ENCODE measurements around the gene BIRC6.
"Not testable (repeated sequence)": the region's sequence is repeated elsewhere in the genome, so short reads cannot be mapped to it uniquely, and the experiment has no call there.

Gene BIRC6

DNA sequence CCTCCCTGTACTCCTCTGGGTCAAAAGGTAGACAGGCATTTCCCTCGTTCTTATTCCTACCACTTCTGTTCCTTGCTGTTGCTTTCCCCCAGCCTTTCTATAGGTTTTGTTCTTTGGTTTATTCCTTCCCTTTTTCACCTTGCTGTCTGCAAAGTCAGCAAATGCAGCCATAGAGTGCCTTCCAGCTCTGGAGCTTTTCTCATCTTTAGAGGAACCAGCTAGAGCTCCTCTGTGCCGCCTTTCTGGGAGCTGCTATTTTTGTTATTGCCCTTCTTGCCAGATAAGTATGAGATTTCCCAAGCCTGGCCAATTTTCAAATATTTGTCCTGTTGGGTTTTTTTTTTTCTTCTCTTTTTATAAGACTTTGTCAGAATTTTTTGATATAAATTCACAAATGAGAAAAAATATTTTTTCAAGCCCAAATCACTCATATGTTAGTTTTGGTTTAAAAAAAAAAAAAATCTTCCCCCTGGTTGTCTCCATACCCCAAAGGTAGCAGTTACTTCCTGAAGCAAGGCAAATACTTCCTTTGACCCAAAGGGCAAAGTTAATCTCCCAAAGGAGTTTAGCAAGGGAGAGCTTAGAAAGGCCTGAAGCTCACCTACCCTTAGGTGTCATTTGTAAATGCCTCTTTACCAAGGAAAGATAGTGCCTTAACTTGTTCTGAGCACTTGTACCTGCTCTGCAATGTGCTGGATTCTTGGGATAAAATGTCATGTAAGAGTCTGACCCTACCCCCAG lies 265.9 kb downstream of the BIRC6 start:
- DNase-seq, result peak in 1 of 2 donors; percentile 4

DNA sequence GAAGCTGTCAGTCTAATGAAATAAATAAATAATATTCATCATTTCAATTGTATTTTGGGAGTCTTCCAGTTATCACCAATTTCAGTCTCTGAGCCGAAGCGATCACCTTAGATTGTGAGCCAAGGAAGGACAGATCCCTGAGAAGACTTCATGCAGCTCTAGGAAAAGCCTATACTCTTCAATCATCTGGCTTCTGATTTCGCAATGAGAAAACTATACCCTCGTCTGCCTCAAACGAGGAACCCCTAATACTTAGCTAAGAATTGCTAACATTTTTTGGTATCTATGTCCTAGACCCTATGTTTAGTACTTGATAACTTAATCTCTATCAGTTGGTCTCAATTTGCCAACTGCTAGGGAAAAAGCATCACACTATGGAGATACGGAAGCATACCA lies 266.5 kb downstream of the BIRC6 start:
- no peak for DNase-seq

DNA sequence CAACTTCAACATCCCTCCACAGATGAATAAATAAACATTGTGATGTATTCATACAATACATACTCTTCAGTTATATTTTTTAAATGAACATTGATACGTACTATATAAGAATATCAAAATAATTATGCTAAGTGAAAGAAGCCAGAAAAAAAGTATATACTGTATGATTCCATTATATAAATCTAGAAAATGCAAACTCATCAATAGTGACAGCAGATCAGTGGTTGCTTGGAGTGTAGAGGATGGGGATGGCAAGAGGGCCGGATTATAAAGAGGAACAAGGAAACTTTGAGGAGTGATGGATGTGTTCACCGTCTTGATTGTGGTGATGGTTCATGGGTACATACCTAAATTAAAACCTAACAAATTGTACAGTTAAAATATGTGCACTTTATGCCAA lies 268.0 kb downstream of the BIRC6 start:
- no peak for DNase-seq

DNA sequence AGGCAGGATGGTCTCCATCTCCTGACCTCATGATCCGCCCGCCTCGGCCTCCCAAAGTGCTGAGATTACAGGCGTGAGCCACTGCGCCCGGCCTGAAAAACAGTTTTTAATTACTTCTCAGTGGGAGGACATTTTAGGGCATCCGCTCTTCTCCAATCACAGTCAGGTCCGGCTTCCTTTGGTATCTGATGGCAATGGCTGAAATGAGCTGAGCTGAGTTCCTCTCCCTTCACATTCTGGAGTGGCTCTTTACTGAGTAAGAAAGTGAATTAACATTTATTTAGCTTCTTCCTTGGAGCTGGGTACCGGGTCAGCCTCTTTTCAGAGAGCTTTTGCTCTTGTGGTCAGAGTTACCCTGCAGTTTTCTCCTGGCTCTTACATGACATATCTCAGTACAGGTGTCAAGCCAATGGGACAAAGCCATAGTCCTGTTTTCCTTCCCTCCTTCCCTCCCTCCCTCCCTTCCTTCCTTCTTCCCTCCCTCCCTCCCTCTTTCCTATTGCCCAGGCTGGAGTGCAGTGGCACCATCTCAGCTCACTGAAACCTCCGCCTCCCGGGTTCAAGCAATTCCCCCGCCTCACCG lies 269.9 kb downstream of the BIRC6 start:
- DNase-seq, result no peak

DNA sequence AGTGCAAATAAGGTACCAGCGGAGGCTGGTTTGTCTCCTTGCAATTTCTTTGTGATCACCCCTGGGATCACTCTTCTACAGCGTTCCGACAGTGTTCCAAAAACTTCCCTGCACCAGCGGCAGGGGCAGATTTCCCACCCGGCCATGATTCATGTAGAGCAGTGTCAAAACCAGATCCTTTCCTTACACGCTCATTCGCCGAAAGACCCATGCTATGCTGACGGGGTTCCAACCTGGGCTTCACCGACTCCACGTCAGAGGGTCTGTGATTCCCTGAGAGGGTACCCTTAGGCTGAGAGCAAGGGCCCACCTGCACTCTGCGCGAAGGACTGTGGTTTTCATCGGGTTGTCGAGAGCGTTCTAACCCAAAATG lies 270.6 kb downstream of the BIRC6 start:
- peak; percentile 30 to 46 for DNase-seq

DNA sequence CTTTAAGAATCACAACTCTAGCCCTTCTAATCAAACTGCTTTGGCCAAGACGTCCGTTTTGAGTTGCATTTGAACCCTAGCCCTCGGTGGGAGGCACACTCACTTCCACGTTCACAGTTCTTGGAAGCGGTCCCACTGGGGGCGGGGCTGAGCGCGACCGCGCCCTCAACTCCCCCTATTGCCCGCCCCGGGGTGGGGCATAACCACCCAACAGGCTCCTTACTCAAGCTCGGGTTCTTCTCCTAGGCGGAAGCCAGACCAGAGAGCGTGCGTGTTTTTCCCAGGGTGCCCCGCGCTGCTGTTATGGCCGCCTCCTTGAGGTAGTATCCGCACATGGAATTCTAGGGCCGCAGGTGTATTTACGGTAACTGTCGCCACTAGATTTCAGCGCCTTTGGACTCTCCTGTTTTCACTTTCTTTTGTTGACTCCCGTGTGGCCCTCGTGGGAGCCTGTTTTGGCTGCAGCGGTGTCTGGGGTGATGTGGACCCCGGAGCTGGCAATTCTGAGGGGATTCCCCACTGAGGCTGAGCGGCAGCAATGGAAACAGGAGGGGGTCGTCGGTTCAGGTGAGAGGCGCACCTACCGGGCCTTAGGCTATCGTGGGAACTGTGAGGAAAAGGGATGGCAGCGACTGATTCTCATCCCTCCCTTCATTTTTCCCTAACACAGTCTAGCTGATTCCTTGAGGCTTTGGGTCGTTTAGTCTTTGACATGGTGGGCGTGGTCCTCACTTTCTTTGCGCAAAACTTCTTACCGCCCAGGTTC lies 271.2 kb downstream of the BIRC6 start, which contains the start of gene TTC27:
TSS of gene TTC27 (plus strand) at position 237 of the 766 bp plus-strand sequence. CDS start at position 480, 243 bp downstream.
- peak; percentile 91 to 94 for DNase-seq

DNA sequence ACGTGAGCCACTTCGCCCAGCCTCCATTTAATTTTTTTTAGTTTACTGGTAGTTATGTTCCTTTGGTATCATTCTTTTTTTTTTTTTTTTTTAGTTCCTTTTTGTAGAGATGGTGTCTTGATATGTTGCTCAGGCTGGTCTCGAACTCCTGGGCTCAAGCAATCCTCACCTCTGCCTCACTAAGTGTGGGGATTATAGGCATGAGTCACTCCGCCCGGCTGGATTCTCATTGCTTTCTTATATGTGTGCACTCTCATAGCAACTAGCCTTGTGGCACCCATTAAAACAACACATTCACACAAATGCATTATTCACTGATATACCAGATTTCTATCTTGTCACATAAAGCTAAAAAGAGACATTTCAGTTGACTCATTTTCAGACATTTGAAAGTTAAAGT lies 275.3 kb downstream of the BIRC6 start:
- no peak for DNase-seq

DNA sequence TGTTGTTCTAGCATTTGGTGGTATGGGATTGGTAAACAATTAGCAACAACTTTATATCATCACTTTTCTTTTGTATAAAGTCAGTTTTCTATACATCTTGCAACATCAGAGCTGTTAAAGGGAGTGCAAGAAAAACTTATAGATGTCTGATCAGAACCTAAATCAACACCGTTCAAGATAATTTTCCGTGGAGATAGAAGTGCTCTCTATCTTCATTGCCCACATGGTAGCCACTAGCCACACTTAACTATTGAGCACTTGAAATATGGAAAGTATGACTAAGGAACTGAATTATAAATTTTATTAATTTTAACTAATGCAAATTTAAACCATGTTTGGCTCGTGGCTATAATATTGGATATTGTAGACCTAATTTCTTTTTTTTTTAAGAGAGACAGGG lies 276.2 kb downstream of the BIRC6 start:
- no peak for DNase-seq

DNA sequence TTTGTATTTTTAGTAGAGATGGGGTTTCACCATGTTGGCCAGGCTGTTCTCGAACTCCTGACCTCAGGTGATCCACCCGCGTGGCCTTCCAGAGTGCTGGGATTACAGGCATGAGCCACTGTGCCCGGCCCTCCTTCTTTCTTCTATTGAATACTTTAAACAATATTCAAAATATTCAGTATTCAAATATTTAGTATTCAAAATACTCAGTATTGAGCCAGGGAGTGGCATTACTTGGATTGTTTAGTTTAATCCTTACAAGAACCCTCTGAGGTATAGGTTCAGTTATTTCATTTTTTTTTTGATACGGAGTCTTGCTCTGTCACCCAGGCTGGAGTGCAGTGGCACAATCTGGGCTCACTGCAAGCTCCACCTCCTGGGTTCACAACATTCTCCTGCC lies 281.7 kb downstream of the BIRC6 start:
- not testable (repeated sequence) for DNase-seq

DNA sequence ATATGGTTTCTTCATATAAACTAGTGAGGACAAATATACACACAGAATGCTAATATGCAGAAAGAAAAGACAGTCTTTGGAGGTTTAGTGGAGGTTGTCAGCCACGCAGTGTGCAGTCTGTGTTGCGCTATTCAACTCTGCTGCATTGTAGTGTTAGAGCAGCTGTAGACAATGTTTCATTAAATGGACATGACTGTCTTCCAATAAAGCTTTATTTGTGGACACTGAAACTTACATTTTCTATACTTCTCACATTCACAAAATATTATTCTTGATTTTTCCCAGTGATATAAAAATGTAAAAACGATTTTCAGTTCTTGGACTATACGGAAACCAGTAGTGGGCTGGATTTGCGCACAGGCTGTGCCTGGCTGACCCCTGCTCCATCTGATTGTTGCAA lies 284.4 kb downstream of the BIRC6 start:
- DNase-seq, result no peak

DNA sequence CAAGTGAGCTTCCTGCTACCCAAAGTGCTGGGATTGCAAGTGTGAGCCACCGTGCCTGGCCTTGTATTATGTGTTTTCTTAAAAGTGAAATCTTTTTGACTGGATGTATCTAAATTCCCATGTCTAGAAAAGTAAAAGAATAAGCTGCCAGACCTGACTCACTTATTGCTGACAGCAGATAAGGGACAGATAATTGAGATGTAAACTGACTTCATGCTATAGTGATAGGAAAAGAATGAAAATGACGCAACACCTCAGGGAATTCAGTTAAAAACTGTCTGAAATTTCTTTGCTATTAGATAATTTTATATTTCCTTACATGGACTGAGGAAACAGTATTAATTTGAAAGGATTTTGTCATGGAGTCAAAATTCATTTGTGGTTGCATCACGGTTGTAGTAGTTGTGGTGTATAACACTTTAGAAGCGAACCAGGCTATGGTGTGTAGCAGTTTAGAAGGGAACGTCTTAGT lies 290.4 kb downstream of the BIRC6 start:
- no peak for DNase-seq

DNA sequence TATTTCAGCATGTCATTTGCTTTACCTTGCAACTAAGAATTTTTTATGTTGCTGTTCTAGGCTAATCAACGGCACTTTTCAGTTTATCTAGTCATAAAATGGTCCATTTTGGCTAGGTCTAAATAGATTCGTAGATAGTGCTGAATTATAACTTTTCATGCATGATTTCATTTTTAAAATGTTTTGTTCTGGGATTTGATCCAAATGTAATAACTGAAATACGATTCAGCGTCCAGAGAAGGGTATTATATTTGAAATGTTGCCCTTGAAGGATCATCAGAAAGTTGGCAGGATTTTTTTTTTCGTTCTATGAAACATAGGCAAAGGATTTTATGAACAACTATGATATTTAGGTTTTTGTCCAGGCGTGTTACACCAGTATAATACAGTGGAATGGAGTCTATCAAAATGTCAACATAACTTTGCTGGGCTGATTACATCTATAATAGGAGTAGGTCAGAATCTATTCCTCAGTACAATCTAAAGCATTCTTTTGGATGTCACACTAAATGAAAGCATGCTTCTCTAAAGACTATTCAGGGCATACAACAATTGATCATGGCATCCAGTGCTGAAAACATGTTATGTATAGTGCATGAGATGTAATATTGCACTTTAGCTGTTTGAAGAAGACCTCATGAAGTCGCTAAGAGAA lies 295.9 kb downstream of the BIRC6 start:
- DNase-seq, result no peak

DNA sequence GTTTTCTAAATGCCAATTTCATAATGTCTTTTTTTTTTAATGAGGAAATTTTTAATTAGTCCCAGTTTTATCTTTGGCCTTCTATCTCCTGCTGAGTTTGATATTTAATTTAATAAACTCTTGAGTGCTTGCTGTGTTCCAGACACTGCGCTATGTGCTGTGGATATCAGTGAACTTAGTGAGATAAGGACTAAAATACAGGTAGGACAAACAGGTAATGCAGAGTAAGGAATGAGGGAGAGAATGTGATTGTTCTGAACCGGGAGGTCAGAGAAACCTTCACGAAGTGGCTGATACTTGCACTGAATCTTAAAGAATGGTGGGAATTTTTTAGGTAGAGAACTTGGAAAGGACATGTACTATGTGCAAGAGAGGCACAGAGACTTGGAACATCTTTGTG lies 299.2 kb downstream of the BIRC6 start:
- no peak for DNase-seq

DNA sequence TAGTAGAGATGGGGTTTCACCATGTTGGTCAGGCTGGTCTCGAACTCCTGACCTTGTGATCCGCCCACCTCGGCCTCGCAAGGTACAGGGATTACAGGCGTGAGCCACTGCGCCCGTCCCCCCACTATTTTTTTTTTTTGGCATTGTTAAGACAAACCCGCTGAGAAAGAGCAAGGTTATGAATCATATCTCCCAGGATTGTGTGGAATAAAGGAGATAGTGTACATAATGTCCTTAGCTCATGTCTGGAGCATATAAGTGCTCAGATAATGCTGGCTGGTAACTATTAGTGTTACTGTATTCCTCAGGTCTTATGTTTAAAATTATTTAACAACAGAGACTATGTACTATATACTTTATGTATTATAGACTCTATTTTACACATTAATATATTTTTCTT lies 307.0 kb downstream of the BIRC6 start:
- DNase-seq, result no peak

DNA sequence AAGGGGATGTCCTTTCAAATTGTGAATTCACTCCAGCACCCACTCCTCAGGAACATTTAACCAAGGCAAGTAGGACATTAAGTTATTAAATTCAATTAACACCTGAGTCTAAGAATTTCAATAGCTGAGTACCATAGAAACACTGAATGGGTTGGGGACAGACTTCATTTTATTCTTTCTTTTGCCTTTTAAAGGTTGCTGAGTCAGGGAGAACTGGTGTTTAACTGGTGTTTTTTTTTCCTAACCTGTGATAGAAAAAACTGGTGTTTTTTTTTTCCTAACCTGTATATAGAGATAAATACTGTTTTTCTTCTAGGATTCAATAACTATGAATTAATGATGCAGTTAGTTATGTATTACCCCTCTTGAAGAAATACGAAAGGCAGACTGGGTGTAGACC lies 309.9 kb downstream of the BIRC6 start:
- DNase-seq, result no peak

DNA sequence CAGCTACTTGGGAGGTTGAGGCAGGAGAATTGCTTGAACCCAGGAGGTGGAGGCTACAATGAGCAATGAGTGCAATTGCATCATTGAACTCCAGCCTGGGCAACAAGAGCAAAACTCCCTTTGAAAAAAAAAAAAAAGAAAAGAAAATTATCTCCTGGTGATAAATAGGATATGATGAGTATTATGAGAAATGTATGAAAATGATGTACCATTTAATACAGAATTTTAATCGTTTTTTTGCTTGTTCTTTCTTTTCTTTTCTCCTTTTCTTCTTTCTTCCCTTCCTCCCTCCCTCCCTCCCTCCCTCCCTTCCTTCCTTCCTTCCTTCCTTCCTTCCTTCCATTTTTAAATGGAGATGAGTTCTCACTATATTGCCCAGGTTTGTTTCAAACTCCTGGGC lies 311.4 kb downstream of the BIRC6 start:
- DNase-seq, result no peak
